Adrenal gland (tissue), 5 donors: ENCODE results near the gene PAGE2.

ENCODE experiments used
- POLR2A ChIP-seq, 2 donors: fragments of 450-650 bp; IDR thresholded peaks; one replicate each; pipeline ENCODE4 v1.6.1; 2017; ENCODE audit warnings: antibody characterized with exemption in 2 of 2, mild to moderate bottlenecking in 2 of 2, moderate library complexity in 1 of 2
- TF ChIP-seq, protein P1 (sequence below), 6 experiments: fragments of 450-650 bp in 4 of 6; fragments of 200-600 bp in 2 of 6; sonication (generic) in 1 of 6; IDR thresholded peaks; 1 replicate in 5 of 6; 2 replicates in 1 of 6; pipeline versions ENCODE4 v1.5.1 to v1.8.0; 2016 to 2021; ENCODE audit warnings: antibody characterized with exemption in 6 of 6, mild to moderate bottlenecking in 2 of 6, moderate library complexity in 1 of 6
- donor health status: DM: no; HTN: no; CAD: no.

DNA sequence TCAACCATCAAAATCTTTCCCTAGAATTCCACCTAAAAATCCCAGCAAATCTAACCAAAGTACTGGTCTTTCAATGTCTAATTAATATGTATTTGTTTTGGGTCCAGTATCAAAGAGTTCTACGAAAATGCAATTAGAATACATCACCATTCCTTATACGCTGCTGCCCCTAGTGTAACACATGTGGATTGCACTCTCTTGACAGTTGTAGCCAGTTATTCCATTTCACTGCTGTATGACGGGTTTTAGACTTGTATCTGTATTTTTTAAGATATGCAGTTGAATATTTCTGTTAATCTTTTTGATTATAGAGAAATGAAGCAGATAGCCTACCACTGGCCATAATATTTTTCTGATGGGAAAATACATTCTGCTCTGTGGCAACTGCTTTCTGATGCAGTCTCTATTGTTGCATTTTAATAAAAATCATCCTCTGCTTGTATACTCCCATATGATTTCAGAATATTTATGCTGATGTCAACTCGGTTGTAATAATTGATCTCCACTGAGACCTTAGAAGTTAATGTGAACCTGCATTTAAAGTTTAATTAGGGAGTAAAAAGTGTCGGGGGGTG lies 31.1 kb upstream of the PAGE2 start:
- TF ChIP-seq, protein P1, sequence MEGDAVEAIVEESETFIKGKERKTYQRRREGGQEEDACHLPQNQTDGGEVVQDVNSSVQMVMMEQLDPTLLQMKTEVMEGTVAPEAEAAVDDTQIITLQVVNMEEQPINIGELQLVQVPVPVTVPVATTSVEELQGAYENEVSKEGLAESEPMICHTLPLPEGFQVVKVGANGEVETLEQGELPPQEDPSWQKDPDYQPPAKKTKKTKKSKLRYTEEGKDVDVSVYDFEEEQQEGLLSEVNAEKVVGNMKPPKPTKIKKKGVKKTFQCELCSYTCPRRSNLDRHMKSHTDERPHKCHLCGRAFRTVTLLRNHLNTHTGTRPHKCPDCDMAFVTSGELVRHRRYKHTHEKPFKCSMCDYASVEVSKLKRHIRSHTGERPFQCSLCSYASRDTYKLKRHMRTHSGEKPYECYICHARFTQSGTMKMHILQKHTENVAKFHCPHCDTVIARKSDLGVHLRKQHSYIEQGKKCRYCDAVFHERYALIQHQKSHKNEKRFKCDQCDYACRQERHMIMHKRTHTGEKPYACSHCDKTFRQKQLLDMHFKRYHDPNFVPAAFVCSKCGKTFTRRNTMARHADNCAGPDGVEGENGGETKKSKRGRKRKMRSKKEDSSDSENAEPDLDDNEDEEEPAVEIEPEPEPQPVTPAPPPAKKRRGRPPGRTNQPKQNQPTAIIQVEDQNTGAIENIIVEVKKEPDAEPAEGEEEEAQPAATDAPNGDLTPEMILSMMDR (IDR thresholded peaks at IDR 0.05), result peak; percentile 69 to 81 (median 72)
- no peak for TF ChIP-seq POLR2A (IDR thresholded peaks at IDR 0.05)
